ENCODE data around the gene CYLD. TPM values are rescaled to one million over a fixed set of nuclear protein-coding genes. Genes with fewer than 3 reads are reported as not detected.
A peak's percentile ranks its signal among the peaks of the same experiment; 100 is the strongest.

The CYLD gene
- 411 and 416 TPM in 2 replicates for total RNA-seq (2013; cell fraction: nucleolus; rRNA removed)
- total RNA-seq (2014; rRNA removed) (46.6 and 63.5 TPM in 2 replicates), total RNA-seq (2014; rRNA removed; fragmentation: Illumina TruSeq; extraction: Trizol) (58.5 and 58.7 TPM in 2 replicates), total RNA-seq (2021) (58.8 and 63.2 TPM in 2 replicates), polyA plus RNA-seq (2011; rRNA removed) (106 and 150 TPM in 2 replicates), polyA plus RNA-seq (2014; fragmentation: Illumina TruSeq; extraction: Trizol) (51.6 and 60.5 TPM in 2 replicates), polyA plus RNA-seq (2014; fragmentation: Nextera tagmentation; extraction: Ambion mirVana) (10 to 100 TPM; 19.2 to 27.0 TPM), polyA plus RNA-seq (2014; rRNA removed) (26.5 and 31.5 TPM in 2 replicates), polyA plus RNA-seq (2016; fragmentation: Nextera tagmentation; extraction: Ambion mirVana) (10 to 100 TPM; 44.6 to 45.6 TPM), polyA minus RNA-seq (2011; rRNA and poly(A)+ RNA removed) (108 and 113 TPM in 2 replicates), Bru-seq, nascent RNA (percentile 96 among the genes with signal in this experiment), BruChase-seq, experiment 1, labeled RNA remaining after a 6-hour chase (percentile 95 among the genes with signal in this experiment), BruChase-seq, experiment 2, labeled RNA remaining after a 2-hour chase (percentile 96 among the genes with signal in this experiment)
- polyA plus RNA-seq (2011; ENCODE audit: low read depth) = 31.6 TPM
- 44.6 and 53.8 TPM in 2 replicates for polyA plus RNA-seq (2011; cell fraction: cytosol; rRNA removed)
- 92.8 and 95.4 TPM in 2 replicates for polyA plus RNA-seq (2011; cell fraction: nucleus; rRNA removed)
- 41.1 and 47.6 TPM in 2 replicates for polyA plus RNA-seq (2012)
- 38.9 and 51.6 TPM in 2 replicates for polyA minus RNA-seq (2011; cell fraction: cytosol; rRNA and poly(A)+ RNA removed)
- polyA minus RNA-seq (2011; cell fraction: nucleus; rRNA and poly(A)+ RNA removed) = 121 and 158 TPM in 2 replicates
- long read RNA-seq, experiment 1, partial matches to known transcripts = 8 of 23 reads
- long read RNA-seq, experiment 1, other reads (novel, unspliced or antisense) = 8 of 23 reads
- long read RNA-seq, experiment 2, partial matches to known transcripts = 104 of 149 reads
- long read RNA-seq, experiment 2, other reads (novel, unspliced or antisense) = 38 of 149 reads

GRCh38 chr16:50741781-50742575, at the start of gene CYLD:
CYLD (plus strand) TSS chr16:50742086; CDS start chr16:50749699, 7,613 bp downstream.
- SMC1A ChIA-PET (ENCODE audit: uncharacterized antibody, unreplicated experiment) = interaction anchor here (0.7 to 19.1 kb wide), 13 partner anchors 9 to 717 kb away, joined by 3 to 600 read pairs (median 4); partner anchors contain the start of genes CNEP1R1 and SNX20
- no peaks in the 10 kb centered on the region for H3K27me3 ChIP-seq (replicated peaks in 1 of 2; ENCODE audit: control insufficient read depth in 2 of 2, insufficient read depth in 2 of 2, low read length in 1 of 2)
- H3K36me3 ChIP-seq (ENCODE audit: control insufficient read depth in 2 of 2, insufficient read depth in 2 of 2, low read length in 1 of 2) = no peaks in the 10 kb centered on the region
- intact Hi-C loops (cut with micrococcal nuclease; ENCODE audit: unreplicated experiment) = loop anchor here (2.0 to 10.0 kb wide), 2 partner anchors 43 to 587 kb away; partner anchors contain the start of gene TENT4B
- peak within 1 kb of the TSS; percentile 82 for H2AFZ ChIP-seq (ENCODE audit: control insufficient read depth, low read depth, low read length)
- ATAC-seq (peak; percentile 95), DNase-seq (ENCODE audit: low read depth, low spot score) (peak; percentile 95), FAIRE-seq (no peak)
- peak within 1 kb of the TSS; percentile 98 for H3K27ac ChIP-seq (ENCODE audit: control insufficient read depth, insufficient read depth)
- H3K4me3 ChIP-seq = peak within 1 kb of the TSS; percentile 84
- peaks cover 21% of the 10 kb centered on the region for H3K4me1 ChIP-seq (ENCODE audit: control insufficient read depth, insufficient read depth, low read length)
- POLR2A ChIA-PET = interaction anchor here (0.7 to 7.2 kb wide), 10 partner anchors 10 to 75 kb away, joined by 3 to 104 read pairs (median 4); partner anchors contain the start of genes NOD2 and SNX20
- peak within 1 kb of the TSS; percentile 97 for H3K9ac ChIP-seq (ENCODE audit: control insufficient read depth, insufficient read depth, low read length)
- in situ Hi-C loops (cut with MboI) = no loop called here
- H3K9me3 ChIP-seq (replicated peaks; ENCODE audit: control insufficient read depth, insufficient read depth, low read length) = no peaks in the 10 kb centered on the region
- RAD21 ChIA-PET (ENCODE audit: unreplicated experiment) = interaction anchor here (0.7 to 13.0 kb wide), 14 partner anchors 10 to 717 kb away, joined by 3 to 578 read pairs (median 6); partner anchors contain the start of genes CNEP1R1, NOD2 and SNX20
- H4K20me1 ChIP-seq (ENCODE audit: control insufficient read depth, insufficient read depth) = no peaks in the 10 kb centered on the region
- no TSS peak for BruUV-seq (replicated peaks)
- CTCF ChIA-PET = interaction anchor here (0.7 to 3.1 kb wide), 13 partner anchors 35 to 717 kb away, joined by 3 to 22 read pairs (median 5); partner anchors contain the start of gene CNEP1R1
- WGBS (ENCODE audit: insufficient coverage, insufficient replicate concordance, low lambda C conversion rate, missing lambda C conversion rate) = under 1% methylated on average over 53 of the region's 93 CpGs
- H3K4me2 ChIP-seq (ENCODE audit: control insufficient read depth, insufficient read depth) = peak within 1 kb of the TSS; percentile 81
- H3K79me2 ChIP-seq (ENCODE audit: control insufficient read depth, insufficient read depth, low read length) = peaks cover 47% of the 10 kb centered on the region
- TF ChIP-seq EGR1 (IDR thresholded peaks at IDR 0.05; ENCODE audit: borderline replicate concordance in 1 of 2, low read depth in 2 of 2, low read length in 2 of 2) = peak; percentile 15 to 99
- TF ChIP-seq BRCA1 (IDR thresholded peaks at IDR 0.05; ENCODE audit: low read depth, low read length) = no peak
- TF ChIP-seq USF2 (IDR thresholded peaks at IDR 0.05; ENCODE audit: borderline replicate concordance, low read depth, low read length) = no peak
- peak; percentile 55; the same call in 1 of the 2 replicates for TF ChIP-seq TAF1 (IDR thresholded peaks at IDR 0.05; ENCODE audit: borderline replicate concordance, low read depth, low read length)
- TF ChIP-seq YBX1 (IDR thresholded peaks at IDR 0.05) = no peak
- TF ChIP-seq POLR2A (IDR thresholded peaks at IDR 0.05; ENCODE audit: low read depth, low read length) = peak; percentile 36
- TF ChIP-seq CBX3 (IDR thresholded peaks at IDR 0.05; ENCODE audit: borderline replicate concordance, low read depth) = no peak
- TF ChIP-seq TCF12 (IDR thresholded peaks at IDR 0.05; ENCODE audit: low read depth, low read length) = 0 out of 2 replicates have a peak, but pooled peaks have one; percentile 16
- no peak for TF ChIP-seq CTCF (IDR thresholded peaks at IDR 0.05 in 2 of 3, conservative IDR thresholded peaks at IDR 0.05 in 1 of 3; ENCODE audit: control insufficient read depth in 2 of 3, extremely low read depth in 1 of 3, insufficient read depth in 1 of 3, low read depth in 3 of 3, low read length in 3 of 3)
- no peak for TF ChIP-seq MTA2 (IDR thresholded peaks at IDR 0.05; ENCODE audit: low read depth)
- TF ChIP-seq RBBP5 (conservative IDR thresholded peaks at IDR 0.05) = 0 out of 2 replicates have a peak, but pooled peaks have one; percentile 32
- no peak for TF ChIP-seq CHD1 (IDR thresholded peaks at IDR 0.05; ENCODE audit: low read depth, low read length)
- no peak for TF ChIP-seq MTA3 (IDR thresholded peaks at IDR 0.05; ENCODE audit: borderline replicate concordance, low read length)
- peak; percentile 70; the same call in 1 of the 2 replicates for TF ChIP-seq NR2F1 (conservative IDR thresholded peaks at IDR 0.05)
- no peak for TF ChIP-seq CEBPB (IDR thresholded peaks at IDR 0.05; ENCODE audit: borderline replicate concordance in 1 of 2, low read depth in 2 of 2, low read length in 2 of 2)
